ENCODE measurements around the gene RNASE11. TPM values are rescaled to one million over a fixed set of nuclear protein-coding genes. Genes with fewer than 3 reads are reported as not detected.
"Not testable (repeated sequence)": the region's sequence is repeated elsewhere in the genome, so short reads cannot be mapped to it uniquely, and the experiment has no call there.

The RNASE11 gene
- total and polyA plus RNA-seq, 7 donors: not detected

- TF ChIP-seq POLR2A (IDR thresholded peaks at IDR 0.05) (no peak), CTCF (IDR thresholded peaks at IDR 0.05) (no peak), EP300 (IDR thresholded peaks at IDR 0.05) (no peak), POLR2AphosphoS5 (IDR thresholded peaks at IDR 0.05) (no peak)
- H3K36me3 ChIP-seq: no peaks in the 10 kb centered on the region
Observed at GRCh38 chr14:20569066-20569465, 18.7 kb downstream of the RNASE11 start.

GRCh38 chr14:20568393-20568792 is 19.4 kb downstream of the RNASE11 start:
- Histone ChIP-seq H3K4me1 (no peaks in the 10 kb centered on the region), H3K9me3 (peaks cover 3 to 7% (median 4%) of the 10 kb centered on the region in 4 donors), H3K4me3 (no peak overlapping the region), H3K27ac (no peak overlapping the region), H3K27me3 (no peaks in the 10 kb centered on the region), H3K36me3 (no peaks in the 10 kb centered on the region)
- DNase-seq: no peak
- no peak for TF ChIP-seq EP300 (IDR thresholded peaks at IDR 0.05)
- no peak for TF ChIP-seq POLR2AphosphoS5 (IDR thresholded peaks at IDR 0.05)
- no peak for TF ChIP-seq POLR2A (IDR thresholded peaks at IDR 0.05)
- no peak for TF ChIP-seq CTCF (IDR thresholded peaks at IDR 0.05)
- intact Hi-C loops (cut with DNase I): no loop called here
- WGBS, 2 donors: 81 to 88% methylated on average over 3 of the region's 3 CpGs

More at GRCh38 chr14:20569066-20569465, 18.7 kb downstream of the RNASE11 start:
- DNase-seq: no peak
- intact Hi-C loops (cut with DNase I): no loop called here
- Histone ChIP-seq H3K4me3 (no peak overlapping the region), H3K4me1 (no peaks in the 10 kb centered on the region), H3K27me3 (no peaks in the 10 kb centered on the region), H3K9me3 (peaks cover 3 to 7% (median 4%) of the 10 kb centered on the region in 4 donors), H3K27ac (no peak overlapping the region)

GRCh38 chr14:20567199-20567598 is 20.6 kb downstream of the RNASE11 start:
- DNase-seq; H3K27ac ChIP-seq; H3K36me3 ChIP-seq; H3K9me3 ChIP-seq; H3K4me3 ChIP-seq; intact Hi-C loops (cut with DNase I); H3K4me1 ChIP-seq; H3K27me3 ChIP-seq: not testable (repeated sequence)
- WGBS, 2 donors: 78 to 90% methylated on average over 1 of the region's 1 CpG

GRCh38 chr14:20564501-20564997 is 23.3 kb downstream of the RNASE11 start:
- Histone ChIP-seq H3K9me3 (peaks cover 2 to 7% (median 4%) of the 10 kb centered on the region in 4 donors), H3K4me1 (no peaks in the 10 kb centered on the region), H3K27ac (no peak overlapping the region), H3K27me3 (no peaks in the 10 kb centered on the region), H3K36me3 (no peaks in the 10 kb centered on the region), H3K4me3 (no peak overlapping the region)
- DNase-seq: no peak
- no peak for TF ChIP-seq CTCF (IDR thresholded peaks at IDR 0.05)
- TF ChIP-seq POLR2A (IDR thresholded peaks at IDR 0.05): no peak
- TF ChIP-seq EP300 (IDR thresholded peaks at IDR 0.05): no peak
- no peak for TF ChIP-seq POLR2AphosphoS5 (IDR thresholded peaks at IDR 0.05)
- intact Hi-C loops (cut with DNase I): no loop called here
- 93 to 94% methylated on average over 2 of the region's 2 CpGs for WGBS, 2 donors

GRCh38 chr14:20563971-20564370 is 23.8 kb downstream of the RNASE11 start:
- Histone ChIP-seq H3K9me3 (peaks cover 0 to 5% (median 3%) of the 10 kb centered on the region in 4 donors), H3K27me3 (no peaks in the 10 kb centered on the region), H3K27ac (no peak overlapping the region), H3K4me3 (no peak overlapping the region), H3K36me3 (no peaks in the 10 kb centered on the region), H3K4me1 (no peaks in the 10 kb centered on the region)
- 81 to 85% methylated on average over 1 of the region's 1 CpG for WGBS, 2 donors
- no peak for DNase-seq
- intact Hi-C loops (cut with DNase I): no loop called here
- TF ChIP-seq POLR2A (IDR thresholded peaks at IDR 0.05) (no peak), POLR2AphosphoS5 (IDR thresholded peaks at IDR 0.05) (no peak), EP300 (IDR thresholded peaks at IDR 0.05) (no peak), CTCF (IDR thresholded peaks at IDR 0.05) (no peak)
